Measurements from ENCODE around the gene TRPM2.

- TF ChIP-seq POLR2A (IDR thresholded peaks at IDR 0.05; ENCODE audit: borderline replicate concordance, extremely low read depth, insufficient read depth, insufficient read length) = no peak
- TF ChIP-seq POLR2AphosphoS5 (IDR thresholded peaks at IDR 0.05; ENCODE audit: low read depth, low read length) = no peak
- TF ChIP-seq CTCF (IDR thresholded peaks at IDR 0.05 in 2 of 3, conservative IDR thresholded peaks at IDR 0.05 in 1 of 3; ENCODE audit: borderline replicate concordance in 1 of 3, insufficient read depth in 1 of 3, low read depth in 2 of 3, low read length in 2 of 3) = no peak
- TF ChIP-seq EZH2 (IDR thresholded peaks at IDR 0.05) = no peak
- no peak for TF ChIP-seq RAD21 (IDR thresholded peaks at IDR 0.05; ENCODE audit: low read depth)
- no peak for TF ChIP-seq FOSL1 (IDR thresholded peaks at IDR 0.05; ENCODE audit: low read depth)
- TF ChIP-seq SP1 (IDR thresholded peaks at IDR 0.05; ENCODE audit: low read depth) = no peak
Measured at GRCh38 chr21:44370027-44370735, 16.8 kb downstream of the TRPM2 start.
